MM.1S (cell line): Measurements from ENCODE around the gene DUSP15.
"Not testable (repeated sequence)": the region's sequence is repeated elsewhere in the genome, so short reads cannot be mapped to it uniquely, and the experiment has no call there.

Source experiments
- EZH2 ChIP-seq: fragments of 300-600 bp; sonication (generic); optimal IDR thresholded peaks from 2 replicates; pipeline ENCODE3; 2017; ENCODE audit warnings: low read depth, mild to moderate bottlenecking, antibody characterized with exemption, low read length, mixed read lengths
- EZH2phosphoT487 ChIP-seq: fragments of 300-600 bp; sonication (generic); IDR thresholded peaks from 2 replicates; pipeline ENCODE4 v1.6.1; 2018; ENCODE audit warnings: antibody characterized with exemption, low read length
- TF ChIP-seq, protein P1 (sequence below): fragments of 300-600 bp; sonication (generic); IDR thresholded peaks from 2 replicates; pipeline ENCODE4 v1.5.1; 2016; ENCODE audit warnings: antibody characterized with exemption, low read length, mixed read lengths

DNA sequence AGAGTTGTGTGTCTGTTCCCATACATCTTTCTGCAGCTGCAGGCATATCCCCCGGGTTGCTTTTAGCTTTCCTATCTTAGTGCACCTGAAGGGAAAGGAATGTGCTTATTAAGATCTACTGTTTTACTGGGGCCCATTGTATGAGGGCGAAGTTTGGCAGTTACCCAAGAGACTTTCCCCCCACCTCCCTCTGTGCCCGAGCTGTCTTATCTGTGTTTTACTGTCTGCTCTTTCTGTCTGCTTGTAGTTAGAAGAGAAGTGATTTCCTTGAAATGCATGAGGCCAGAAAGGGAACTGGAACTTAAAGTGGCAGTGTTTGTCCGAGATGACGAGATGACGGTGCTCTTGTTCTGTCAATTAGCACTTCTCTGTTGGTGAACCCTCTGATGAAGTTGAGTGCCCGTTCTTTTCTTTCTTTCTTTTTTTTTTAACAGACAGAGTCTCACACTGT, 47.7 kb upstream of the DUSP15 start:
- TF ChIP-seq, protein P1, sequence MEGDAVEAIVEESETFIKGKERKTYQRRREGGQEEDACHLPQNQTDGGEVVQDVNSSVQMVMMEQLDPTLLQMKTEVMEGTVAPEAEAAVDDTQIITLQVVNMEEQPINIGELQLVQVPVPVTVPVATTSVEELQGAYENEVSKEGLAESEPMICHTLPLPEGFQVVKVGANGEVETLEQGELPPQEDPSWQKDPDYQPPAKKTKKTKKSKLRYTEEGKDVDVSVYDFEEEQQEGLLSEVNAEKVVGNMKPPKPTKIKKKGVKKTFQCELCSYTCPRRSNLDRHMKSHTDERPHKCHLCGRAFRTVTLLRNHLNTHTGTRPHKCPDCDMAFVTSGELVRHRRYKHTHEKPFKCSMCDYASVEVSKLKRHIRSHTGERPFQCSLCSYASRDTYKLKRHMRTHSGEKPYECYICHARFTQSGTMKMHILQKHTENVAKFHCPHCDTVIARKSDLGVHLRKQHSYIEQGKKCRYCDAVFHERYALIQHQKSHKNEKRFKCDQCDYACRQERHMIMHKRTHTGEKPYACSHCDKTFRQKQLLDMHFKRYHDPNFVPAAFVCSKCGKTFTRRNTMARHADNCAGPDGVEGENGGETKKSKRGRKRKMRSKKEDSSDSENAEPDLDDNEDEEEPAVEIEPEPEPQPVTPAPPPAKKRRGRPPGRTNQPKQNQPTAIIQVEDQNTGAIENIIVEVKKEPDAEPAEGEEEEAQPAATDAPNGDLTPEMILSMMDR, result not testable (repeated sequence)
- TF ChIP-seq EZH2, EZH2phosphoT487: not testable (repeated sequence)
